Activated CD4-positive, alpha-beta T cell treated with anti-CD3 and anti-CD28 coated beads for 36 hours (primary cell): ENCODE measurements around the gene PRKCA. TPM values are rescaled to one million over a fixed set of nuclear protein-coding genes. Genes with fewer than 3 reads are reported as not detected.

Source experiments
- ATAC-seq: fragments of 200-7000 bp; cut with Tn5 transposase; one replicate; pipeline ENCODE4 v1.10.0; 2021; ENCODE audit warnings: mild to moderate bottlenecking, moderate library complexity
- CTCF ChIA-PET: fragments of 350-600 bp; sonication (Branson Sonifier 250); formaldehyde crosslinking; loops from one replicate; lab custom pipeline; 2021; ENCODE audit warnings: antibody characterized with exemption; lab: Charles Lee
- POLR2A ChIA-PET: fragments of 350-600 bp; sonication (Branson Sonifier 250); formaldehyde crosslinking; loops from one replicate; lab custom pipeline; 2021; ENCODE audit warnings: antibody characterized with exemption, inconsistent platforms; lab: Charles Lee
- DNase-seq: peaks from one replicate; pipeline ENCODE4 v3.0.0-alpha.2; 2020
- H3K27ac Mint-ChIP-seq: one replicate; pipeline ENCODE4 v1.8.0; 2021; ENCODE audit warnings: mixed read lengths
- H3K27me3 Mint-ChIP-seq: one replicate; pipeline ENCODE4 v1.8.0; 2021; ENCODE audit warnings: mixed read lengths
- H3K36me3 Mint-ChIP-seq: one replicate; pipeline ENCODE4 v1.8.0; 2021; ENCODE audit warnings: low read depth, mixed read lengths
- H3K4me1 Mint-ChIP-seq: one replicate; pipeline ENCODE4 v1.8.0; 2021; ENCODE audit warnings: mixed read lengths
- H3K4me3 Mint-ChIP-seq: one replicate; pipeline ENCODE4 v1.8.0; 2021; ENCODE audit warnings: mild to moderate bottlenecking, moderate library complexity, mixed read lengths
- H3K9me3 Mint-ChIP-seq: one replicate; pipeline ENCODE4 v1.8.0; 2021; ENCODE audit warnings: low read depth, mixed read lengths
- intact Hi-C, 2 experiments: fragments of 100-400 bp; cut with DNase I in 1 of 2; cut with micrococcal nuclease in 1 of 2; formaldehyde crosslinking; loops; one replicate each; pipeline versions ENCODE4 v1.14.2 to v1.15.1; 2022 to 2024; cut with DNase I, micrococcal nuclease
- total RNA-seq, 2 experiments: library from RNA; stranded (reverse); gene quantifications; one replicate each; pipeline ENCODE4 v1.2.3, GENCODE V29; 2021

PRKCA gene
- total RNA-seq, 2 experiments from 2014 or later, result 73.3 to 77.0 TPM

GRCh38 chr17:66652840-66653507, 350.6 kb downstream of the PRKCA start:
- H3K4me3 Mint-ChIP-seq, result no peak overlapping the region
- H3K36me3 Mint-ChIP-seq, result peaks cover 70% of the 10 kb centered on the region
- H3K9me3 Mint-ChIP-seq, result peaks cover 11% of the 10 kb centered on the region
- intact Hi-C loops, result loop anchor here (1.0 to 2.0 kb wide), 2 partner anchors 20 kb away; no protein-coding TSS in a partner anchor
- DNase-seq, result peak; percentile 69
- H3K27me3 Mint-ChIP-seq, result no peaks in the 10 kb centered on the region
- CTCF ChIA-PET, result interaction anchor here (1.1 kb wide), 1 partner anchor 21 kb away, joined by 3 read pairs; no protein-coding TSS in a partner anchor
- ATAC-seq, result peak; percentile 77
- peak overlapping the region; percentile 14 for H3K27ac Mint-ChIP-seq
- H3K4me1 Mint-ChIP-seq, result peaks cover 61% of the 10 kb centered on the region
- POLR2A ChIA-PET, result no interaction called here

GRCh38 chr17:66654106-66654740, 351.8 kb downstream of the PRKCA start:
- POLR2A ChIA-PET, result no interaction called here
- H3K27me3 Mint-ChIP-seq, result no peaks in the 10 kb centered on the region
- peaks cover 60% of the 10 kb centered on the region for H3K4me1 Mint-ChIP-seq
- H3K4me3 Mint-ChIP-seq, result no peak overlapping the region
- DNase-seq (no peak), ATAC-seq (no peak)
- intact Hi-C loops, result no loop called here
- peaks cover 19% of the 10 kb centered on the region for H3K9me3 Mint-ChIP-seq
- no peak overlapping the region for H3K27ac Mint-ChIP-seq
- peaks cover 76% of the 10 kb centered on the region for H3K36me3 Mint-ChIP-seq
- CTCF ChIA-PET, result interaction anchor here (0.5 to 0.7 kb wide), 4 partner anchors 10 to 452 kb away, joined by 3 to 4 read pairs (median 3); no protein-coding TSS in a partner anchor

DNA sequence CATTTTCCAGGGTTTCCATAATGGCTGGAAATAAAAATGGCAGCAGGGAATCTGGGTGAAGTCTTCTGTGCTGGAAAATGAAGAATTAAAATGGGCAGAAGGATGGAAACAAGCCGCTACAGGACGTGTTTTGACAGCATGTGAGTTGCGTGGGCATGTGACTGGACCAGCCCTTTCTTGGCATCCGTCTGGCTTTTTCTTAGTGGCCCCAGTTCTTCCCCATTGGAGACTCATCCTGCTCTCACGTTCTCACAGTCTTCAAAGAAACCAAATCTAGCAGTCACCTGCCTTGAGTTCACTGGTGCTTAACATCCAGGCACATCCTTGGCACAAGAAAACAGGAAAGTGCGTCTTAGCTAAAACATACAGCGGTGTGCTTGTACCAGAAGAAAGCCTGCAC, 352.4 kb downstream of the PRKCA start:
- ATAC-seq (no peak), DNase-seq (no peak)
- Mint-ChIP-seq H3K36me3 (peaks cover 79% of the 10 kb centered on the region), H3K4me3 (no peak overlapping the region), H3K27ac (no peak overlapping the region), H3K4me1 (peaks cover 55% of the 10 kb centered on the region), H3K9me3 (peaks cover 21% of the 10 kb centered on the region), H3K27me3 (no peaks in the 10 kb centered on the region)
- ChIA-PET CTCF (interaction anchor here (0.6 to 0.7 kb wide), 2 partner anchors 55 to 155 kb away, joined by 3 read pairs; no protein-coding TSS in a partner anchor), POLR2A (no interaction called here)
- intact Hi-C loops, result no loop called here

- intact Hi-C loops, result no loop called here
- ChIA-PET CTCF (interaction anchor here (0.7 to 1.3 kb wide), 6 partner anchors 12 to 455 kb away, joined by 3 to 5 read pairs (median 4); no protein-coding TSS in a partner anchor), POLR2A (interaction anchor here (0.5 to 0.6 kb wide), 2 partner anchors 8 to 132 kb away, joined by 3 to 4 read pairs; no protein-coding TSS in a partner anchor)
- peak overlapping the region; percentile 73 for H3K27ac Mint-ChIP-seq
- no peak overlapping the region for H3K4me3 Mint-ChIP-seq
- DNase-seq (no peak), ATAC-seq (peak; percentile 7)
- H3K9me3 Mint-ChIP-seq, result peaks cover 21% of the 10 kb centered on the region
- peaks cover 50% of the 10 kb centered on the region for H3K4me1 Mint-ChIP-seq
- peaks cover 80% of the 10 kb centered on the region for H3K36me3 Mint-ChIP-seq
- no peaks in the 10 kb centered on the region for H3K27me3 Mint-ChIP-seq
Measured at GRCh38 chr17:66655461-66655860, 353.0 kb downstream of the PRKCA start.

DNA sequence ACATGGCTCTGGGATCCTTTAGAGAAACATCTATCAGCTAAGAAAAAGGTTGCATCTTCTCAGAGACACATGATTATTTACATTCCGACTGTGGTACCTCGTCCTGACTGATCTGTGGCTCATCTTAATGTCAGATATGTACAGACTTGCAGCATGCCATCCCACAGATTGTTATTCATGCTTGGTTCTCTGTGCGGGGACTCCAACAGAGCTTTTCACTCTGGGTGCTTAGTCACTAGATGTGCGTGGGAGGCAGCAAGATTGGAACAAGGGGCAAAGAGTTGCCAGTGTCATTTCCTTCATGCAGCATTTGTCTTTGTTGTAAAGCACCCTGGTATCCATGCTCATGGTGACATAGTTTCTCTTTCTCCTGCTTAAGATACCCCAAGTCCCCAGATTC, 353.4 kb downstream of the PRKCA start:
- ChIA-PET CTCF (interaction anchor here (0.7 to 1.3 kb wide), 6 partner anchors 12 to 455 kb away, joined by 3 to 5 read pairs (median 4); no protein-coding TSS in a partner anchor), POLR2A (interaction anchor here (0.5 to 0.6 kb wide), 2 partner anchors 8 to 132 kb away, joined by 3 to 4 read pairs; no protein-coding TSS in a partner anchor)
- intact Hi-C loops, result loop anchor here (1.0 to 2.0 kb wide), 3 partner anchors 11 to 23 kb away; no protein-coding TSS in a partner anchor
- Mint-ChIP-seq H3K27ac (peak overlapping the region; percentile 73), H3K9me3 (peaks cover 21% of the 10 kb centered on the region), H3K4me1 (peaks cover 47% of the 10 kb centered on the region), H3K4me3 (no peak overlapping the region), H3K27me3 (no peaks in the 10 kb centered on the region), H3K36me3 (peaks cover 77% of the 10 kb centered on the region)
- peak; percentile 86 for DNase-seq
- ATAC-seq, result peak; percentile 91

DNA sequence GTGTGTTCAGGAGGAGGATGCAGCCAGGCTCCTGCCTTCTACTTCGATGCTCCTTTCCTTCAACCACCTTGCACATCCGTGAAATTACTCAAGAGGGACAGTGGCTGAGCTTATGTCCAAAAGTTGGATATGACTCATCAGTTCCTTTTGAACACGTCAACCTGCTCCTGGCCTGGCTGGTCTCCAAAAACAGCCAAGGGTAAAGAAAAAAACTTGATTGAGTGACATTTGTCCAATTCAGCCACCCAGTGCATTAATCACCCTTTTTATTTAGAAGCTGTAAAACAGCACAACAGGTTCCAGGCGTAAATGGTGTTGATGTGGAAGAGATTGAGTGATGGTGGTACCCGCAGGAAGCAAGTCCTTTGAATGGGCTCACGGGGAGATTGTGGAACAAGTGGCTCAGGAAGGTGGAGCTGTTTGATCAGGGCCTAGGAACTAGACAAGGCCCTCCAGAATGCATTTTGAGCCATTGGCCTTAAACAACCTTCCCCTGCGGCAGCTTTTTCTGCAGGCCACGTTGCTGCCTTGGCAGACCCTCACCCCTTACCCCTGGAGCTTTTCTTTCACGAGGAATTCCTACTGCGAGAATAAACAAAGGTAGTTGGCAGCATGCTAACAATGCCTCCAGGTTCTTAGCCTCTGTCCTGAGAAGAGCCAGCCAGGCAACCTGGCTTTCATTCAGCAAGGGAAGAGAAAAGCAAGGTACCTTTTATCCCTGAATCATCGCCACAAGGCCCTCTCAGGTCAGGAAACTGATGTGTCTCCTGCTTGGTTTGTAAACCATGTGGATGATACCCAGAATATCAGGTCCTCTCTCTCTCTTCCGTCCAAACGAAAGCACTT, 359.2 kb downstream of the PRKCA start:
- peaks cover 56% of the 10 kb centered on the region for H3K36me3 Mint-ChIP-seq
- POLR2A ChIA-PET, result no interaction called here
- peaks cover 57% of the 10 kb centered on the region for H3K4me1 Mint-ChIP-seq
- H3K27ac Mint-ChIP-seq, result no peak overlapping the region
- no peaks in the 10 kb centered on the region for H3K27me3 Mint-ChIP-seq
- CTCF ChIA-PET, result interaction anchor here (0.7 kb wide), 2 partner anchors 204 to 208 kb away, joined by 3 to 5 read pairs; no protein-coding TSS in a partner anchor
- intact Hi-C loops, result no loop called here
- peak; percentile 20 for DNase-seq
- H3K4me3 Mint-ChIP-seq, result no peak overlapping the region
- peak; percentile 35 for ATAC-seq
- H3K9me3 Mint-ChIP-seq, result peaks cover 16% of the 10 kb centered on the region

DNA sequence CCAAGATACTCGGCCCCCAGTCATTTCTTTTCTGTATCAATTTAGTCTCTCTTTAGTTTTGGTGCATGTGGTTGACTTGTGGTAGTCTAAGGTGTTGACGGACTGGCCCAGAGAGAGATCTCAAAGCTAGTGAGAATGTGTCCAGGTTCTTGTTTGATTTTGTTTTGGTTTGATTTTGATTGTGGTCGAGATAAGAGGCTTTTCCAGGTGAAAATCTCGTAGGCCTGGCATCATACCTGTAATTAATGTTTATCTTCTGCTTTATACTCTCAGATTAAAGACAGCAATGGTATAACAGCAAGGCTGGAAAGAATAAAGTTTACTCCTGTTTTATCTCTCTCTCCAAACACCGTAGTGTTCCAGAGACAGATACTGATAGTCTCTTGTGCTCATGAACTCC, 360.1 kb downstream of the PRKCA start:
- H3K27ac Mint-ChIP-seq, result no peak overlapping the region

DNA sequence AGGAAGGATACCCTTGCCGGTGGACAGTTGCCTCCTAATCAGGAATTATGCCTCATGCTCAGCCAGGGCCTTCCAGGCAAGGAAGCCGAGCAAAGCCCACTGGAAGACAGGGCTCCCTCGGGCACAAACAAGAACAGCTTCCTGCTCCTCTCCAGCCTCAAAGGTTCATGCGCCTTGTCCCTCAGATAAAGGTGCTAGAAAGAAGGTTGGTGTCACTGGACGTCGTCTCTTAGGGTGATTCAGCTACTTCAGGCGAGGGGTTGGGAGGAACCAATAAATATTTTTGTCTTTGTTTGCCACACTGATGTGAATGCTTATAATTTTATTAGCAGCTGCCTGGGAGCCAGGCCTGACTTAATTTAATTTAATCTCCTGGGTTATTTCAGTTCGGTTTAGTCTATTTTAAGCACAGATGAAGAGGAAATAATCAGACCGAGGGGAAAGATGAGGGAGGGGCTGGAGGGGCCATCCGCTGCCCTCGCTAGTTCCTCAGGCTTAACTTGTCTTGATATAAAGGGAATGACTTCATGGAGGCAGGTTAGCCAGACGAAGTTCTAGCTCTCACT, 360.7 kb downstream of the PRKCA start:
- no peak for DNase-seq
- H3K9me3 Mint-ChIP-seq, result peaks cover 10% of the 10 kb centered on the region
- intact Hi-C loops, result no loop called here
- peaks cover 72% of the 10 kb centered on the region for H3K4me1 Mint-ChIP-seq
- no peaks in the 10 kb centered on the region for H3K27me3 Mint-ChIP-seq
- peak overlapping the region; percentile 29 for H3K27ac Mint-ChIP-seq
- H3K36me3 Mint-ChIP-seq, result peaks cover 50% of the 10 kb centered on the region
- no peak overlapping the region for H3K4me3 Mint-ChIP-seq
- no peak for ATAC-seq
- ChIA-PET CTCF (interaction anchor here (0.7 kb wide), 1 partner anchor 52 kb away, joined by 3 read pairs; no protein-coding TSS in a partner anchor), POLR2A (interaction anchor here (0.6 kb wide), 1 partner anchor 7 kb away, joined by 4 read pairs; no protein-coding TSS in a partner anchor)

More for the DNA sequence above, 360.1 kb downstream of the PRKCA start:
- H3K27me3 Mint-ChIP-seq, result no peaks in the 10 kb centered on the region
- H3K4me3 Mint-ChIP-seq, result no peak overlapping the region
- H3K36me3 Mint-ChIP-seq, result peaks cover 50% of the 10 kb centered on the region
- peaks cover 66% of the 10 kb centered on the region for H3K4me1 Mint-ChIP-seq
- ATAC-seq (no peak), DNase-seq (no peak)
- CTCF ChIA-PET, result interaction anchor here (0.7 kb wide), 2 partner anchors 52 to 209 kb away, joined by 3 read pairs; no protein-coding TSS in a partner anchor
- H3K9me3 Mint-ChIP-seq, result peaks cover 14% of the 10 kb centered on the region
- POLR2A ChIA-PET, result no interaction called here
- intact Hi-C loops, result no loop called here

DNA sequence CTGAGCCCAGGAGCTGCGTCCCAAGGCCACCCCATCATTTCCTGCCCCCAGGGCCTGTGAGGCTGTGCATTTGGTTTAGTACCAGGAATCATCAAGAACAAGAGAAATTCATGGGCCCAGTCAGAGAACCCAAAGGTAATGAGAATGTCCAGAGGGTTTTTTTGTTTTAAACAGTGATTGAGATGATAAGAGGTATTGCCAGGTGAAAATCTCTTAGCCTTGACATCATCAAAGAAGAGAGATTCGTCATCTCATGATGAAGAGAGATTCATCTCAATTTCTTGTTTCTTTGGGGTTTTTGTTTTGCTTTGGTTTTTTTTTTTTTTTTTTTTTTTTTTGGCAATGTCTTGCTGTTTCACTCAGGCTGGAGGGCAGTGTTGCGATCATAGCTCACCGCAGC, 361.9 kb downstream of the PRKCA start:
- intact Hi-C loops, result no loop called here
- ATAC-seq (peak; percentile 9), DNase-seq (peak; percentile 26)
- H3K27me3 Mint-ChIP-seq, result no peaks in the 10 kb centered on the region
- no peak overlapping the region for H3K27ac Mint-ChIP-seq
- no peak overlapping the region for H3K4me3 Mint-ChIP-seq
- ChIA-PET CTCF (interaction anchor here (0.6 kb wide), 2 partner anchors 10 to 227 kb away, joined by 3 to 6 read pairs; no protein-coding TSS in a partner anchor), POLR2A (no interaction called here)
- peaks cover 2% of the 10 kb centered on the region for H3K9me3 Mint-ChIP-seq
- H3K36me3 Mint-ChIP-seq, result peaks cover 48% of the 10 kb centered on the region
- H3K4me1 Mint-ChIP-seq, result peaks cover 82% of the 10 kb centered on the region

DNA sequence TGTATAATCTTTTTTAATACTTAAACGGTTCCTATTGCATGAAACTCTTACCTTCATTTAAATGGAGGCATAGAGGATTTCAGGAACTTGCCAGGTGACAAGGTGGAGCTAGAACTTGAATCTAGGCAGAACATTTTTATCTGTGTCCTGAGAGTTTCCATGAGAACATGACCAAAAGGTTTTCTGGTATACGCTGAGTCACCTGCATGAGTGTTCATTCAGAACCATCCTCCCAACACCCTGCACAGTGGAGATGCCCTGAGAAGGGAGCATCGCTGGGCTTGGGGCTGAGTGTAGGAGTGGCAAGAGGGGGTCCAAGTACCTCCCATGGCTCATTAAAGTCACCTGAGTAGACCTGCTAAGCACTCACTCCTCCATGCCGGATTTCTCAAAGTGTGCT, 362.8 kb downstream of the PRKCA start:
- peaks cover 86% of the 10 kb centered on the region for H3K4me1 Mint-ChIP-seq
- no peaks in the 10 kb centered on the region for H3K9me3 Mint-ChIP-seq
- peak; percentile 20 for DNase-seq
- H3K27ac Mint-ChIP-seq, result no peak overlapping the region
- ChIA-PET POLR2A (no interaction called here), CTCF (no interaction called here)
- no peak overlapping the region for H3K4me3 Mint-ChIP-seq
- no peaks in the 10 kb centered on the region for H3K27me3 Mint-ChIP-seq
- peak; percentile 27 for ATAC-seq
- intact Hi-C loops, result loop anchor here (5.0 kb wide), 2 partner anchors 153 to 358 kb away; no protein-coding TSS in a partner anchor
- peaks cover 46% of the 10 kb centered on the region for H3K36me3 Mint-ChIP-seq
